ENCODE data around the gene CEBPE. TPM values are rescaled to one million over a fixed set of nuclear protein-coding genes. Genes with fewer than 3 reads are reported as not detected.

The CEBPE gene
- total RNA-seq, 1 experiment from 2014 or later, result not detected

DNA sequence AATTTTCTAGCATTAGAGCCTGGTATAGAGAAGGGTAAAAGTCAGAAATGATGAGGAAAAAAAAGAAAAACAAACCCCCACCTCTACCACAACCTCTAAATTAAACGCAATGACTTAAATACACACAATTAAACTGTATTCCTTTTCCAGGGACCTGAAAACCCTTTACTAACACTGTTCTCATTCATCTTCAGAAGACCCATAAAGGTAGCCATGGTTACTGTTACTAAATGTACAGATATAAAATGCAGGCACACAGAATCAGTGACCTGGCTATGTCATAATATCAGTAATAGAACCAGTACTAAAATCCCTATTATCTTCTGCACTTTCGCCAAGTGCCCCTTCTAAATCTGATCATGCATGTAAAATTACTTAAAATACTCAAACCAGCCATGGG is 25.5 kb downstream of the CEBPE start:
- Histone ChIP-seq H3K79me2 (ENCODE audit: insufficient read depth, low read length) (peaks cover 88% of the 10 kb centered on the region), H3K4me2 (ENCODE audit: low read length) (peak overlapping the region; percentile 95), H3K36me3 (ENCODE audit: control insufficient read depth in 1 of 2, insufficient read depth in 2 of 2, low read length in 2 of 2) (peaks cover 37 to 45% of the 10 kb centered on the region in 2 experiments), H3K9ac (ENCODE audit: low read length) (peak overlapping the region; percentile 94), H3K27ac (ENCODE audit: low read depth, low read length) (no peak overlapping the region), H2AFZ (ENCODE audit: low read depth, low read length, poor library complexity, severe bottlenecking) (no peak overlapping the region), H3K9me2 (ENCODE audit: insufficient read depth) (no peaks in the 10 kb centered on the region), H4K20me1 (ENCODE audit: insufficient read depth) (peaks cover 6% of the 10 kb centered on the region; the same call in 1 of the 2 replicates), H3K9me3 (ENCODE audit: control insufficient read depth in 1 of 2, insufficient read depth in 1 of 2, low read depth in 1 of 2, low read length in 2 of 2) (no peaks in the 10 kb centered on the region), H3K27me3 (ENCODE audit: insufficient read depth, low read length) (no peaks in the 10 kb centered on the region), H3K4me1 (ENCODE audit: control insufficient read depth in 1 of 2, insufficient read depth in 2 of 2, low read length in 2 of 2) (peaks cover 6 to 12% of the 10 kb centered on the region in 2 experiments; a peak in 2 of 4 replicates), H3K4me3 (replicated peaks in 1 of 2; ENCODE audit: low read depth in 1 of 2, low read length in 2 of 2) (peak overlapping the region; percentile 90 to 96)
- ChIA-PET CTCF (interaction anchor here (2.7 to 3.0 kb wide), 2 partner anchors 16 to 25 kb away, joined by 35 to 64 read pairs; no protein-coding TSS in a partner anchor), POLR2A (no interaction called here), RAD21 (ENCODE audit: low non-redundant PET in 1 of 2, low total read pairs in 2 of 2, uncharacterized antibody in 2 of 2, unreplicated experiment in 2 of 2) (interaction anchor here in 1 of 2 experiments (0.6 kb wide), 1 partner anchor 112 kb away, joined by 3 read pairs; no protein-coding TSS in a partner anchor)
- TF ChIP-seq YY1 (IDR thresholded peaks at IDR 0.05; ENCODE audit: extremely low read depth, insufficient replicate concordance, low read depth, low read length) (no peak), SP1 (IDR thresholded peaks at IDR 0.05; ENCODE audit: low read depth) (no peak), CBX3 (IDR thresholded peaks at IDR 0.05; ENCODE audit: low read depth) (no peak), EGR1 (IDR thresholded peaks at IDR 0.05; ENCODE audit: low read depth) (no peak), ZNF274 (IDR thresholded peaks at IDR 0.05; ENCODE audit: low read depth, low read length) (no peak), ZBTB33 (IDR thresholded peaks at IDR 0.05; ENCODE audit: extremely low read depth, insufficient replicate concordance, low read length) (no peak), EZH2phosphoT487 (IDR thresholded peaks at IDR 0.05; ENCODE audit: borderline replicate concordance) (no peak), SIN3A (IDR thresholded peaks at IDR 0.05; ENCODE audit: low read depth) (no peak), RAD21 (IDR thresholded peaks at IDR 0.05; ENCODE audit: low read depth) (no peak)
- intact Hi-C loops (cut with micrococcal nuclease), result no loop called here
- ATAC-seq (no peak), DNase-seq (ENCODE audit: low read depth, low spot score) (no peak)
- BruUV-seq (replicated peaks), result no TSS peak
